Stimulated activated CD4-positive, alpha-beta T cell treated with anti-CD3 and anti-CD28 coated beads, TNF-alpha, amount 100 ng/mL, for 48 hours (primary cell): ENCODE measurements around the gene PACSIN2.

Experiments
- DNase-seq, 3 donors: peaks; one replicate each; pipeline ENCODE4 v3.0.0-alpha.2; 2020; ENCODE audit warnings: low read depth in 3 of 3

The PACSIN2 gene

GRCh38 chr22:42883970-42884369 is 131.0 kb downstream of the PACSIN2 start:
- no peak for DNase-seq

- DNase-seq = no peak
Measured at GRCh38 chr22:42883121-42883520, 131.8 kb downstream of the PACSIN2 start.

GRCh38 chr22:42881982-42882656 is 132.8 kb downstream of the PACSIN2 start:
- no peak for DNase-seq

- no peak for DNase-seq
Measured at GRCh38 chr22:42881298-42881697, 133.7 kb downstream of the PACSIN2 start.

- no peak for DNase-seq
Measured at GRCh38 chr22:42880815-42881214, 134.1 kb downstream of the PACSIN2 start.

GRCh38 chr22:42879371-42880021 is 135.5 kb downstream of the PACSIN2 start:
- no peak for DNase-seq

GRCh38 chr22:42878561-42879305 is 136.2 kb downstream of the PACSIN2 start:
- DNase-seq = no peak

- no peak for DNase-seq
Measured at GRCh38 chr22:42877597-42878340, 137.2 kb downstream of the PACSIN2 start.

- no peak for DNase-seq
Measured at GRCh38 chr22:42877158-42877557, 137.8 kb downstream of the PACSIN2 start.

- DNase-seq = no peak
Measured at GRCh38 chr22:42876041-42876440, 138.9 kb downstream of the PACSIN2 start.

GRCh38 chr22:42874010-42874409 is 140.9 kb downstream of the PACSIN2 start:
- no peak for DNase-seq

- DNase-seq = no peak
Measured at GRCh38 chr22:42873356-42873755, 141.6 kb downstream of the PACSIN2 start.

GRCh38 chr22:42872821-42873220 is 142.1 kb downstream of the PACSIN2 start:
- DNase-seq = no peak

- no peak for DNase-seq
Measured at GRCh38 chr22:42871146-42872050, 143.6 kb downstream of the PACSIN2 start.

GRCh38 chr22:42869888-42870480 is 145.0 kb downstream of the PACSIN2 start:
- DNase-seq = no peak

GRCh38 chr22:42869463-42869862 is 145.5 kb downstream of the PACSIN2 start:
- DNase-seq = no peak

- DNase-seq = no peak
Measured at GRCh38 chr22:42868751-42869251, 146.1 kb downstream of the PACSIN2 start.

- no peak for DNase-seq
Measured at GRCh38 chr22:42866100-42866499, 148.8 kb downstream of the PACSIN2 start.

- no peak for DNase-seq
Measured at GRCh38 chr22:42865536-42865935, 149.4 kb downstream of the PACSIN2 start.

- DNase-seq = peak in 2 of 3 donors; percentile 16 to 32
Measured at GRCh38 chr22:42863349-42863961, 151.5 kb downstream of the PACSIN2 start.
